Keratinocyte (primary cell): Measurements from ENCODE around the gene KLF7.

Source experiments
- CTCF ChIP-seq, 3 experiments: IDR thresholded peaks in 1 of 3; conservative IDR thresholded peaks in 1 of 3; optimal IDR thresholded peaks in 1 of 3; 2 replicates in 2 of 3; 3 replicates in 1 of 3; pipeline versions ENCODE3 to v1.5.1; 2011; ENCODE audit warnings: low read length in 3 of 3, mild to moderate bottlenecking in 3 of 3, moderate library complexity in 2 of 3, control low read depth in 1 of 3, inconsistent platforms in 1 of 3; ENCODE audit not compliant: insufficient read depth in 2 of 3; ENCODE audit errors: extremely low read depth in 1 of 3
- EZH2 ChIP-seq: IDR thresholded peaks from one replicate; pipeline ENCODE4 v1.6.1; 2012; ENCODE audit warnings: inconsistent platforms, mild to moderate bottlenecking, low read length, moderate library complexity

GRCh38 chr2:207103132-207103531 lies 62.6 kb downstream of the KLF7 start:
- no peak for TF ChIP-seq CTCF (optimal IDR thresholded peaks at IDR 0.05 in 1 of 3, IDR thresholded peaks at IDR 0.05 in 1 of 3, conservative IDR thresholded peaks at IDR 0.05 in 1 of 3; ENCODE audit: extremely low read depth in 1 of 3, insufficient read depth in 2 of 3, low read length in 3 of 3)
- no peak for TF ChIP-seq EZH2
